ENCODE results near the gene HSPA12B.

GRCh38 chr20:3800878-3801260 is 68.4 kb downstream of the HSPA12B start:
- TF ChIP-seq CTCF (IDR thresholded peaks at IDR 0.05) (no peak), POLR2AphosphoS5 (IDR thresholded peaks at IDR 0.05; ENCODE audit: low read depth, low read length) (no peak), SIN3A (IDR thresholded peaks at IDR 0.05; ENCODE audit: borderline replicate concordance, insufficient read depth, low read depth, low read length) (no peak), TCF7L2 (IDR thresholded peaks at IDR 0.05; ENCODE audit: low read depth, low read length) (no peak)
